Muscle layer of duodenum (tissue), 2 donors: ENCODE results near the gene RBBP8NL.

Experiments
- H3K27ac ChIP-seq: one replicate; pipeline ENCODE4 v1.7.0; 2013; ENCODE audit warnings: mild to moderate bottlenecking, low read length
- H3K27me3 ChIP-seq: one replicate; pipeline ENCODE4 v1.7.0; 2013; ENCODE audit warnings: low read depth, mild to moderate bottlenecking, control low read depth, low read length
- H3K36me3 ChIP-seq, 2 donors: one replicate each; pipeline ENCODE4 v1.7.0; 2013; ENCODE audit warnings: low read length in 2 of 2, control low read depth in 1 of 2, mild to moderate bottlenecking in 1 of 2; ENCODE audit not compliant: insufficient read depth in 2 of 2, control insufficient read depth in 1 of 2
- H3K4me1 ChIP-seq, 2 donors: one replicate each; pipeline ENCODE4 v1.7.0; 2013; ENCODE audit warnings: low read length in 2 of 2, mild to moderate bottlenecking in 2 of 2, control low read depth in 1 of 2, moderate library complexity in 1 of 2; ENCODE audit not compliant: insufficient read depth in 2 of 2, control insufficient read depth in 1 of 2
- H3K4me3 ChIP-seq, 2 donors: one replicate each; pipeline ENCODE4 v1.7.0; 2013; ENCODE audit warnings: low read length in 2 of 2, low read depth in 1 of 2, mild to moderate bottlenecking in 1 of 2
- H3K9me3 ChIP-seq, 2 donors: one replicate each; pipeline ENCODE4 v1.7.0; 2013; ENCODE audit warnings: low read length in 2 of 2, control low read depth in 1 of 2, mild to moderate bottlenecking in 1 of 2; ENCODE audit not compliant: control insufficient read depth in 1 of 2
- donor health status: healthy.

RBBP8NL gene

DNA sequence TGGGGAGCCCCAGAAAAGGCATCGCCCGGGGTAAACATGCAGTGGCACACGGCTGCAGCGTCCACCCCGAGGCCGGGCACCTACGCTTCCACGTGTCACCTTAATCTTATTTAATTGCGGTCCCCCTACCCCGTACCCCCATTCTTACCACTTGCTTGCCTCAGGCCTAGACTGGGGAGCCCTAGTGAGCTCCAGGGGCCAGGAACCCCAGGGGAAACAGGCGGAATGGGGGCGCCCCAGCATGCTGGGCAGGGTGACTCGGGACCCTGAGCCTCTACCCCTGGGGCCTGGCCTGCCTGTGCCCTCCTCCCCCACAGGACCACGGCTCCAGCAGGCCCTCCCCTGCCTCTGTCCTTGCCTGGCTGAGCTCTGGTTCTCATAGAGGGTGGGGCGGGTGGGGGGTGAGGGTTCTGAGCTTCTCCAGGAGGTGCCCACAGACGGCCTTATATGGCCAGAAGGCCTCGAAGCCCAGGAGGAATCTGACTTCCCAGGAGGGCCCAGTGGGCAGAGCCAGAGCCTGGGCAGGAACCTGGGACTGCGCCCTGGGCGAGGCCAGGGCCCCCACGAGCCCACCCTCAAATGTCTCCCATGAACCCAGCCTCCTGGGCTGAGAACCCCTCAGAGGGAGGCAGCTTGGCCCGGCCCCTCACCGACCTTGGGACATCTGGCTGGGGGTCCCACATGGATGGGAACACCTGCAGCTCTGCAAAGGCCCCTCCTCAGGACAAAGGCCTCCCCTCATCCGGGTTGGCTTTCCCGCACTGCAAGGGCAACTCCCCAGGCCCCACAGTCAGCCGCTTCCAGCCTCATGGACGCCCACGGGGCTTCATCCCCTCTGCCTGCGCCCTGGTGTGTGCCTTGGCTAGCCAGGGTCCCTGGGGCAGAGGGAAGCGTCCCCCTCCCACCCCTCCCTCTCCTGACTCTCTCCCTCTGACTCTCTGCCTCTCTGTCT lies 55.0 kb downstream of the RBBP8NL start:
- H3K27ac ChIP-seq, result peak overlapping the region; percentile 31
- no peaks in the 10 kb centered on the region for H3K9me3 ChIP-seq
- peak overlapping the region in 1 of 2 donors; percentile 19 for H3K4me3 ChIP-seq
- no peaks in the 10 kb centered on the region for H3K36me3 ChIP-seq
- peaks cover 4% of the 10 kb centered on the region for H3K27me3 ChIP-seq
- peaks cover 4 to 81% of the 10 kb centered on the region in 2 donors for H3K4me1 ChIP-seq

- Histone ChIP-seq H3K36me3 (no peaks in the 10 kb centered on the region), H3K27me3 (peaks cover 4% of the 10 kb centered on the region), H3K4me1 (peaks cover 4 to 74% of the 10 kb centered on the region in 2 donors), H3K9me3 (no peaks in the 10 kb centered on the region), H3K27ac (no peak overlapping the region), H3K4me3 (peak overlapping the region in 1 of 2 donors; percentile 19)
Observed at GRCh38 chr20:62371588-62372041, 55.7 kb downstream of the RBBP8NL start.

- Histone ChIP-seq H3K27ac (no peak overlapping the region), H3K4me3 (peak overlapping the region in 1 of 2 donors; percentile 11), H3K9me3 (no peaks in the 10 kb centered on the region), H3K4me1 (peaks cover 4 to 74% of the 10 kb centered on the region in 2 donors), H3K27me3 (peaks cover 4% of the 10 kb centered on the region), H3K36me3 (no peaks in the 10 kb centered on the region)
Observed at GRCh38 chr20:62370807-62371587, 56.3 kb downstream of the RBBP8NL start.

DNA sequence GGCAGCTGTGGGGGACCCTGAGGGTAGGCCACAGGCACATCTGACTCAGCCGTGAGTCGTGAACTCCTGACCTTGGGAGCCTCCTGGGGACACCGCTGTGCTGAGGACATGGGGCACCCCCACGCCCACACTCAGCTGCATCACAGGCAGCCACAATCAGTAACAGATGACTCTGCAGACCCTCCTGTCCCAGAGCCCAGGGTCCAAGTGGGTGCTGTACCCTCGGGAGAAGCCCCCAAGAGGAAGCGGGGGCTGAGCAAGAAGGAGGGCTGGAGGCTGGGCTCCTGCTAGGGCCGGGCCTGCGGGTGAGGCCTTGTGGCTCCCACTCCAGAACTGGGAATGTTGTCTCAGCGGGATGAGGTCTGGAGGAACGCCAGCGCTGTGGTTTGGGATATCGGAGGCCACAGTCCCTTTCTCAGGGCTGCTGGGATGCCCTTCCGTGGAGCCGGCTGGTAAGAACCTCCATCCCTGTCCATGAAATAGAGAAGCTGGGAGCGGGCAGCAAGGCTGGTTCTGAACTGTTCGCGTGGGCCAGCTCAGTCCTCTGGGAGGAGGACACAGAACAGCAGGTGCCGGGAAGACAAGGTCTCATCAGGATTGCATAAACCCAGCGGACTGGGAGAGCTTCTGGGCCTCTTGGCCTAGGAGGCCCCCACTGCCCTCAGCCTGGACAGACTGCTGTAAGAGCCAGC lies 57.1 kb downstream of the RBBP8NL start:
- Histone ChIP-seq H3K27ac (peak overlapping the region; percentile 36), H3K36me3 (no peaks in the 10 kb centered on the region), H3K27me3 (peaks cover 4% of the 10 kb centered on the region)

DNA sequence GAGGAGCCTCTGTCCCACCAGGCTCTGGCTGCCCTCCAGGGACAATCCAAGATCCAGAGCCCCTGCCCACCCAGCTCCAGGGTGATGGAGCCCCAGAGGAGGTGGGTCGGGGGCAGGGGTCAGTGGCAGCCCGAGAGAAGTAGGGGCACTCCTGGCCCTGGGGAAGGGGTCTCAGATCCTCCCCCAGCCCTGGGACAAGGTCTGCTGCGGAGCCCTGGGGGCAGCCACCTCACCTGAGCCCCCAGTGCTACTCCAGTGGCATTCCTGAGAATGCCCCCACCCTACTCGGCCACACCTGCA lies 57.6 kb downstream of the RBBP8NL start:
- Histone ChIP-seq H3K9me3 (no peaks in the 10 kb centered on the region), H3K27ac (peak overlapping the region; percentile 36), H3K36me3 (no peaks in the 10 kb centered on the region), H3K4me1 (peaks cover 4 to 74% of the 10 kb centered on the region in 2 donors), H3K4me3 (peak overlapping the region in 1 of 2 donors; percentile 88), H3K27me3 (peaks cover 4% of the 10 kb centered on the region)

More for the DNA sequence above, 57.1 kb downstream of the RBBP8NL start:
- Histone ChIP-seq H3K4me3 (peak overlapping the region in 1 of 2 donors; percentile 88), H3K4me1 (peaks cover 4 to 74% of the 10 kb centered on the region in 2 donors), H3K9me3 (no peaks in the 10 kb centered on the region)

DNA sequence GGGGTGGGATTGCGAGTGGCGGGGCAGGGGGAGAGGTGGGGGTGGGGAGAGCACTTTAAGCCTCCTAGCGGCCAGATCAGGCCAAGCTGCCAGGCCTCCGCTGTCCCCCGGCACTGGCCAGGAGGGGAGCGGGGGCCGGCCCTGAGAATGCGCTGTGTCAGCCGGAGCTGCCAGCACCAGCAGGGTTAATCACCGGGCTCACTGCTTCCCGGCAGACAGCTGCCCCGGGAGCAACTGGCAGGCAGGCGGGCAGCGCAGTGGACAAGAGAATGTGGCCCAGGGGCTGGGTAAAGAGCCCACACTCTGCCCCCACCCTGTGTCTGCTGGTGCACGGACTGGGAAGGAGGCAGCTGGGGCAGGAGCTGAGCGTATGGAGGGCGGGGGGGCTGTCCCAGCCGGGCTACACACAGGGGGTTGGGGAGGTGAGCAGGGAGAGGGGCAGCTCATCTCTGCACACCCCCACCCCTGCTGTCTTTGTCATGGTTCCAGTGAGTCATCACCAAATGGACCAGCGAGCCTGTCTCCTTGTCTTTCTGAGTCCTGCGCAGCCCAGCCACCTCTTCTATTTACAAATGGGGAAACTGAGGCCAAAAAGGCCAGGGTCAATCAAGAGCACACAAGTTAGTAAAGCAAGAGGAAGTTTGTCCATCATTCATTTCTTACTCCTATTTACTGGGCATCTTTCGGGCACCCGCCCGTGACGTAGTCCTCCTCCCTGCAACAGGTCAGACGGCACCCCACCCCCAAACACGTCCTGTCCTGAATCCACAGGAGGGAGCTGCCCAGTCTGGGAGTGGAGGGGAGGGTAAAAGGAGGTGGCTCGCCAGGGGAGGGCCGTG lies 58.1 kb downstream of the RBBP8NL start:
- Histone ChIP-seq H3K36me3 (no peaks in the 10 kb centered on the region), H3K9me3 (no peaks in the 10 kb centered on the region), H3K4me3 (peak overlapping the region in 1 of 2 donors; percentile 88), H3K27ac (no peak overlapping the region), H3K4me1 (peaks cover 4 to 74% of the 10 kb centered on the region in 2 donors), H3K27me3 (peaks cover 4% of the 10 kb centered on the region)

DNA sequence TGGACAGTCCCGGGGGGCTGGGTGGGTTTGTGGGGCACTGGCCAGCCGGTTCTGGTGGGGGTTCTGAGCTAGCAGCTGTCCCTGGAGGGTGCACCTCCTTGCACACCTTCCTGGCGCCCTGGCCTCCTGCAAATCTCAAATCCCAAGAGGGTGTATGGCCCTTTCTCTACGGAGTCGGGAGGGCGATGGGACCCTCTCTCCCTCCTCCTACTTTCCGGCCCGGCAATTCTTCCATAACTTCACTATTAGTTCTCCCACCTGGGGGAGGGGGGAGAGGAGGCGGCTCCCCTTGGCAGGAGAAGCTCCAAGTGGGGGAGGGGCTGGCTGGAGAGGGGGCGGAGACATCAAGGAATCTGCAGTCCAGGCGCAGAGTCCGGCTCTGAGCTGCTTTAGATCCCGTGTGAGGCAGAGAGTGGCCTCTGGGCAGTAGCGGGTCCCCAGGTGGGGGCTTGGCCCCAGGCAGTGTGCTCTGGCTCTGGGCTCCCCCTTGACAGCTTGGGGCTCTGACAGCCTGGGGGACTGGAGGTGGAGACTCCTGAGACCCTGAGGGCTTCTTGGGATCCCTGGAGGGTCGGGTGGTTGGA lies 58.9 kb downstream of the RBBP8NL start:
- no peaks in the 10 kb centered on the region for H3K36me3 ChIP-seq
- no peak overlapping the region for H3K27ac ChIP-seq
- peaks cover 4 to 79% of the 10 kb centered on the region in 2 donors for H3K4me1 ChIP-seq
- no peaks in the 10 kb centered on the region for H3K9me3 ChIP-seq
- H3K27me3 ChIP-seq, result peaks cover 4% of the 10 kb centered on the region
- peak overlapping the region; percentile 3 to 88 for H3K4me3 ChIP-seq

DNA sequence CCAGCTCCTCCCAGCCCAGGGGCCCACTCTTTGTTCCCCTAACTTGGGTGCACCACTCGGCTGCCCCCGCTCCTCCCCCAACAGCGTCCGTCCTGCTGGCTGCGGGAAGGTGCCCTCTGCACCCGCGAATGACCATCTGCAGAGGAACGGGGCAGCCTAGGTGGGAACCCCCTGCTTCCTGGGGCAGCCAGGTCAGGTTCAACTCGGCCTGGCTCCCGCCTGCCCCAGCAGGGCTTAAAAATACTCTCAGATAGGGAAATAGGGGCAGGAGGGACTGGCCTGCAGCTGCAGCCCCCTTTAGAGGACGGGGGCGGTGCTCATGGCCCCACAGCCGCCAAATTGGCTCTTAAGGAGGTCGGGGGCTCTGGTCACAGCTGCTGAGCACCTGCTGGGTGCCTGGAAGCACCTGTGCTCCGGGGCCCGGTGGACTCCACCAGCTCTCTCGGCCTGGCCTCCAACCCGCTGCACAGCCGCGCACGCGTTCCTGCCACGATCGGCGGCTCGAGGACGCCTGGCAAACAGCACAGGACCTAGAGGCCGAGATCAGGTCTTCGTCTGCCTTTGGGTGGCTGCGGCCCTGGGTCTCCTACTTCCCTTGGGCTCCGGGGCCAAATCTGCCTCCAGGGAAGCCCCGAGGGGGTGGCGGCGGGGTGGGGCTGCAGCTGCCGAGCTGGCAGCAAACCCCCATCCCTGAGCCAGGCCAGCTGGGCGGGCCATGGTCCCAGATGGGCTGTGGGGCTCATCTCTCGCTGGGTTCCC lies 59.5 kb downstream of the RBBP8NL start:
- H3K36me3 ChIP-seq, result no peaks in the 10 kb centered on the region
- H3K27me3 ChIP-seq, result peaks cover 4% of the 10 kb centered on the region
- H3K4me3 ChIP-seq, result peak overlapping the region; percentile 3 to 88
- H3K27ac ChIP-seq, result no peak overlapping the region
- H3K4me1 ChIP-seq, result peaks cover 4 to 86% of the 10 kb centered on the region in 2 donors
- no peaks in the 10 kb centered on the region for H3K9me3 ChIP-seq

DNA sequence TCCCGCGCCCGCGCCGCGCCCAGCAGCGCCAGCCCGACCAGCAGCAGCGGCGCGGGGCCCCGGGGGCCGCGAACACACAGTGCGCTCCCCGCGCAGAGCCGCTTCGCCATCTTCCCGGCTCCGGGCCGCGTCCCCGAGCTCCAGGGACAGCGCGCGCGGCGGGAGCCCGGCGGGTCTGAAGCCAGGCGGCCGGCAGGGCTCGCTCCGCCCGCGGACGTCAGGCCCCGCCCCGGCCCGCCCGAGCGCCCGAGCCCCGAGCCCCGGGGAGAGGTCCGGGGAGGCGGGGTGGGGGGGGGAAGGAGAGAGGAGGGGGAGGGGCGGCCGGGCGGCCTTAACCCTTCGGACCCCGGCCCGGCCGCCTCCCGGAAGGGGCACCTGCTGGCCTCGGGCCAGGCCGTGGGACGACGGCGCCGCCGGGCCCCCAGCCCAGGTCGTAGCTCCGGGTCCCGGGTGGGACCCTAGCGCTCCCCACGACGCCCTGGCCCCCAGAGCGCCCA lies 60.2 kb downstream of the RBBP8NL start, which contains the start of gene LAMA5:
LAMA5 (minus strand) TSS at position 177 of the 497 bp plus-strand sequence; CDS start at position 110, 67 bp downstream.
- H3K9me3 ChIP-seq, result no peaks in the 10 kb centered on the region
- peak within 1 kb of the TSS; percentile 8 for H3K27ac ChIP-seq
- no peaks in the 10 kb centered on the region for H3K36me3 ChIP-seq
- peak within 1 kb of the TSS; percentile 63 to 88 for H3K4me3 ChIP-seq
- peaks cover 4 to 91% of the 10 kb centered on the region in 2 donors for H3K4me1 ChIP-seq
- H3K27me3 ChIP-seq, result peaks cover 4% of the 10 kb centered on the region
